Body of pancreas (tissue), 4 donors: ENCODE measurements around the gene E2F3.

ENCODE experiments used
- CTCF ChIP-seq, 7 experiments: fragments of 450-650 bp in 4 of 7; fragments of 200-600 bp in 3 of 7; sonication (generic) in 3 of 7; IDR thresholded peaks; one replicate each; pipeline ENCODE4 v1.5.1; 2016 to 2019; ENCODE audit warnings: antibody characterized with exemption in 7 of 7
- POLR2A ChIP-seq, 3 donors: fragments of 450-650 bp; IDR thresholded peaks; one replicate each; pipeline ENCODE4 v1.6.1; 2016; ENCODE audit warnings: antibody characterized with exemption in 3 of 3, mild to moderate bottlenecking in 2 of 3

- TF ChIP-seq POLR2A (IDR thresholded peaks at IDR 0.05), result no peak
- TF ChIP-seq CTCF (IDR thresholded peaks at IDR 0.05), result no peak
Observed at GRCh38 chr6:20463396-20463795, 61.7 kb downstream of the E2F3 start.
